ENCODE results near the gene TGM6.

The TGM6 gene

DNA sequence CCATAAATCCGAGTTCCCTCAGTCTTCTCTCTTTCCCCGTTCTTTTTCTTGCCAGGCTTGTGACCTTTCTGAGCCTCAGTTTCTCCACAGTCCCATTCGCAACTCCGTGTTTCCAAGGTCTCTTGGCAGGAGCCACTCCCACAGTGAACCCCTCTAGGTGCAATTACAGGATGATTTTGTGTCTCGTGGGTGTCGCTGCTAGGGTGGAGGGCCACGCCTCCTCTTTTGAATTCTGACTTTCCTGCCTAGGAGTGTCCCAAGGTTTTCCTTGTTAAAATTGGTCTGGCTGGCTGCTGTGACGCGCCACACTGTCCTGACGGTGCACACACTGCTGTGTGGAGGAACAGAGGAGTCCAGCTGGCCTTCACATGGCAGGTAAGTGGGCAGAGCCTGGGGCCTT is at the start of gene TGM6:
Gene TGM6, plus strand, starts transcription at position 301 of the 400 bp plus-strand sequence. Its CDS starts 68 bp downstream, at position 369.
- DNase-seq: no peak

- DNase-seq: no peak
These were observed 49.6 kb upstream of the TGM6 start for GRCh38 chr20:2331106-2331505.

GRCh38 chr20:2331901-2332565 is 48.7 kb upstream of the TGM6 start:
- no peak for DNase-seq

- no peak for DNase-seq
These were observed 48.0 kb upstream of the TGM6 start for GRCh38 chr20:2332711-2333110.

DNA sequence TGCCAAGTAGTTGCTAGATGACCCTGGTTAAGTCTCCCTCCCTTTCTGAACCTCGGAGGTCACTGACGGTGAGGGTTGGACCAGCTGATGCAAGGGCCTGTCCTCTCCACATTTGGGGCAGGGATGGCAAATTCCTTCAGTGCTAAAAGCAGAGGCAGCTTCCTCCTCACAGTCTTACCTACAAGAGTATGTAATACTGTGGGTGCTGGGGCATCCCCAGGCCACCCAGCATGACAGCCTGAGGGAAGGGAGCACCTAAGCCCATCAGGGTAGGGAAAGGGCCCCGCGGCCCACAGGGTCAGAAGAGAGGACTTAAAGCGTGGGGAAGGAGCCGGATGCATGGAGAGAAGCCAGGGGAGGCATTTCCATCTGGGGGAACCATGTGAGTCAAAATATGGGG is 46.9 kb upstream of the TGM6 start:
- no peak for DNase-seq

DNA sequence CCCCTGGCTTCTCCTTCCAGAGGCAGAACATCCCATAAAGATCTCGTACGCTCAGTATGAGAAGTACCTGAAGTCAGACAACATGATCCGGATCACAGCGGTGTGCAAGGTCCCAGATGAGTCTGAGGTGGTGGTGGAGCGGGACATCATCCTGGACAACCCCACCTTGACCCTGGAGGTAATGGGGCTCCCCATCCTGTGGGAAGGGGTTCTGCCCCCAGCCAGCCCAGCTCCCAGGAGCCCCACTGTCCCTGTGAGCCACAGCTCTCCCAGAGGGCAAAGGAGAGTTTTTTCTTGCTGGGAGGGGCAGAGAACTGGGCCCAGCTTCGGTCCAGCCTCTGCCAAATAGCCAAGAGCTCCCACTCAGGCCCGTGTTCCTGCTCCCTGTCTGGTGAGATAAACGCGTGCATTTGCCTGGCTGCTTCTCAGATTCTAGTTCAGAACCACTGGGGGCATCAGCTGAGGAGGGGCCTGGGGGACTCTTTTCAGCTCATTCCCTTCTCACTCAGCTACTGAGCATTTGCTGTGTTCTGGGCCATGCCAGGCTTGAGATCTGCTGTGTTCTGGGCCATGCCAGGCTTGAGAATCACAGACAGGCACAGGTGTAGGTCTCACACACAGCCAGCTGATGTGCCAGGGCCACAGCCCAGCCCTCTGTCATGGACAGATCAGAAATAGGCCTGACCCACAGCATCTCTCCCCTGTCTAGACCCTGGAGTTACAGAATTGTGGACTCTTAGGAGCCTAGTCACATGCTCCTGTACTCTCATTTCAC is 45.4 kb upstream of the TGM6 start:
- no peak for DNase-seq

GRCh38 chr20:2336471-2336870 is 44.2 kb upstream of the TGM6 start:
- no peak for DNase-seq

GRCh38 chr20:2337142-2337541 is 43.6 kb upstream of the TGM6 start:
- DNase-seq: no peak

DNA sequence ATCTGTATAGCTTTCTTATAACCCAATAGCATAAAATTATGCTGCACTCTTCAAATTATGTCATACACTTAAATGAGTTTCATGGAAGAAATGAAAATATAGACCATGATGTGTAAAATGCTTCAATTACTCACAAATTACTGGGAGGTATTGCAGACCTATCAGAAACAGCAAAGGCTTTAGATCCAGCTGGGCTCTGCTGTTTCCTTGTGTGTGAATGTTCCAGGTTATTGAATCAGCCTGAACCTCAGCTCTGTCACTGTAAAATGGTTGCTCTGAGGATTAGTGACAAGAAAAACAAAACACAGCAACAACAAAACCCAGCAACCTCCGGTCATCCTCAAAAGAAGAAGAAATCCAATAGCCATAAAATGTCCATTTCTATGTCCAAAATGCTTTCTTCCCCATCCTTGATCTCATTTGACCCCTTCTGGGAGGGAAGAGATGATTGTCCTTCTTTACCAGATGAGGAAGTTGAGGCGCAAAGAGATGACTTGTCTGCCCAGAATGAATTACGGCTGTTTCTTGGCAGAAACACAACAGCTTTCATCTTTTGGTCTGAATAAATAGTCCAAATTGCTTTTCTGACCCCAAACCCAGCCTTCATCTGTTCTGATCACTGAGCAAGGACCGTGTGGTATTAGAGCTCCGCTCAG is 42.2 kb upstream of the TGM6 start:
- no peak for DNase-seq

DNA sequence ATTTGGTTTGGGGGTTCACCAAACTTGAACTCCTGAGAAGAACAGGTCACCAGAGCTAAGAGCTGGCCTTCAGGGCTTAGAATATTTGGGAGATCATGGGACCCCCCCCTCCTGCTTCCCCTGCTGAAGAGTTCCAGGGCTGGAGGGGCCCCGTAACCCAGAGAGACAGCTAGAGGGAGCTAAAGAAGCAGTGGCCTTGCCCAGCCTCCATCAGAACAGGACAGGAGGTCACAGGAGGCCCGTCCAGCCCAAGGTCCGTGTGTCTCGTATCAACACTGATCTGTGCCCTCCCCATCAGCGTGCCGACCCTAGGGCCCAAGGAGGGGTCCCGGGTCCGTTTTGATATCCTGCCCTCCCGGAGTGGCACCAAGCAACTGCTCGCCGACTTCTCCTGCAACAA is 40.6 kb upstream of the TGM6 start:
- DNase-seq: no peak

GRCh38 chr20:2340823-2341222 is 39.9 kb upstream of the TGM6 start:
- DNase-seq: no peak

DNA sequence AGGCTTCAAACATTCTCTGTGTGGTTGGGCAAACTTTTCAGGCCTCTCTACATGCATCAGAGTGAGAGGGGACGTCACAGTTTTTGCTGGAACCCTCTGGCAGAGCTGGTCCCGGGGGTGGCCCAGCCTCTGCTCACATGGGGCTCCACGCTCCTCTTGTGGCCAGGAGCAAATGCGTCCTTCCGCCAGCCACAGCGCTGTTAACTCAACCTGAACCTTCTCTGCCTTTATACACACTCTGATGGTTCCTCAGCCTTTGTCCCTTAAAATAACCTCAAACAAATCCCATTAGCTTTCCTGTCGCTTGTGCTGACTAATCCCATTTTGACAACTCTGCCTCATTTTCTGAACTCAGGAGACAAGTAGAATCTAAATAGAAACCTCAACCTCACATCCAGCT is 39.4 kb upstream of the TGM6 start:
- DNase-seq: no peak

GRCh38 chr20:2342243-2342642 is 38.5 kb upstream of the TGM6 start:
- no peak for DNase-seq

DNA sequence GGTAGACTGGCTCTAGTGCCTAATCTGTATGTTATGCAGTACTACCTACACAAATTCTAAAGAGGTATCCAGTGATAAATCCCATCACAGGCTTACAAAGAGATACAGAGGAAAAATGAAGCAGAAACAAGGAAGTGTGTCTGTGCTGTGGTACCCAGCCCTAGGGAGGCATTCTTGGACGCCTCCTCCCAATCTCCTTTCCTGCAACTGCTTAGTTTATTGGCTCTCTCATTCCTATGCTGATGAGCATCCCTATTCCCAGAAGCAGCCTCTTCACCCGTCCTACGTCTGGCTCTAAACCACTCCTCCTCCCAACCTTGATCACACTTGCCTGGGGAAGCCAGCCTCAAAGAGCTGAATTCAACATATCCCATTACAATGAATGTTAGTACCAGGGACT is 34.5 kb upstream of the TGM6 start:
- DNase-seq: no peak

DNA sequence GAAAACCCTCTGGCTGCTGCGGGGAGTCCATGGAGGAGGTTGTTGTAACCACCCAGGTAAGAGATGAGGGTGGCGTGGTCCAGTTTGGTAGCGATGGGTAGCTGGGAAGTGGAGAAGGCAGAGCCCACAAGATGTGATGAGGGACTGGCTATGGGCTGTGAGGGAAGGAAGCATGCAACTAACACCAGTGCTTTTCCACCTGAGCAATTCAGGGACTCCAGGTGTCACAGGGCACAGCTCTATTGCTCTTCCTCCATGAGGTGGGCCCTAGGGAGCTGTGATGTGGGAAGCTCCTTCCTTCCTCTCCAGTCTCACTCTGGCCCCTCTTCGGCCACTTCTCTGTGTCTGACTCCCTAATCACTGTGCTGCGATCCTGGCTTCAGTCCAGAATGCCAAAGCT is 32.4 kb upstream of the TGM6 start:
- no peak for DNase-seq

- no peak for DNase-seq
These were observed 30.9 kb upstream of the TGM6 start for GRCh38 chr20:2349801-2350200.

- no peak for DNase-seq
These were observed 30.1 kb upstream of the TGM6 start for GRCh38 chr20:2350606-2351005.

- no peak for DNase-seq
These were observed 27.5 kb upstream of the TGM6 start for GRCh38 chr20:2353231-2353630.

- no peak for DNase-seq
These were observed 23.6 kb upstream of the TGM6 start for GRCh38 chr20:2357114-2357513.

DNA sequence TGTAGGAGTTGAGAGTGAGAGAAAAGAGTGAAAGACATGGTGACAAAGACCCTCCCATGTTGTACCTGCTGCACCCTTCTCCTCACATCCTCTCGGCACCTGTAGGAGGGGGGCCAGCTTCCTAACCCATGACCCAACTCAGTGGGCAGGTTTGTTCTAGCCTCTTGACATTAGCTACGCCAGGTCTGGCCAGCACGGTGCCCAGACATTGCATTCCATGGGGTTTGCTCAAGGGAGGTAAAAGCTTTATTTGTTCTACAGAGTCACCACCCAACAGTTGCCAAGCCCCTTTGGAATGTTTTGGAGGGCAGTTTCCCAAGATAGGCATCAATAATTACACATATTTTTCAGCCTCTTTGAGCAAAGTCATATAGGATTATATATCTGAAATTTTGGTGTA is 22.7 kb upstream of the TGM6 start:
- DNase-seq: no peak

GRCh38 chr20:2361035-2361593 is 19.6 kb upstream of the TGM6 start:
- no peak for DNase-seq

DNA sequence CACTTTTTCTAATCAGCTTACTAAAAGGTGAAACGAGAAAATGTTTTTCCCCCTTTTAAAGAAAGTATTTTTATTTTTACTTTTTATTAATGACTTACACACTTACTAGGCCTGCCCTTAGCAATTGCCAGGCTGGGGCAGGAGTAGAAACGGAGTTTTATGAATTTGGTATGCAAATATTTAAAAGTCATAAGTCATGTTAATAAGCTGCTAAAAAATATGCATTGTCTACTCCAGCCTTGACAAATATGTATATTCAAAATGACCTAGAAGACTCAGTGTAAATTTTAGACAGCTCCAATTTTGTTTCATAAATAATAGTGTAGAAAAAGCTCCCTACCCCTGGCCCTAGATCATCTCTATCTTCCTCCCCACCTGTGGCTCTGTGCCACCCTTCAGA is 17.5 kb upstream of the TGM6 start:
- no peak for DNase-seq

- DNase-seq: no peak
These were observed 17.1 kb upstream of the TGM6 start for GRCh38 chr20:2363587-2363986.

- no peak for DNase-seq
These were observed 16.7 kb upstream of the TGM6 start for GRCh38 chr20:2364044-2364443.

Measured in activated CD4-positive, alpha-beta T cell treated with anti-CD3 and anti-CD28 coated beads, Interleukin-2, Interleukin-6, amounts not matched to agents 100 ng/mL and 50 ng/mL, durations not matched to agents 16 hours and 8 hours (primary cell).